WTC11 (cell line): ENCODE data around the gene TVP23A. TPM values are rescaled to one million over a fixed set of nuclear protein-coding genes. Genes with fewer than 3 reads are reported as not detected.

Source experiments
- ATAC-seq: fragments of 200-7000 bp; cut with Tn5 transposase; 2 replicates; pipeline ENCODE4 v1.10.0; 2021; ENCODE audit warnings: mild to moderate bottlenecking, moderate library complexity
- CTCF ChIA-PET: fragments of 300-600 bp; sonication (Branson Sonifier 250); formaldehyde crosslinking; loops from one replicate; lab custom pipeline; 2021; ENCODE audit warnings: antibody characterized with exemption; lab: Charles Lee
- POLR2A ChIA-PET: fragments of 350-600 bp; sonication (Branson Sonifier 250); formaldehyde crosslinking; loops from one replicate; lab custom pipeline; 2021; ENCODE audit warnings: antibody characterized with exemption; lab: Charles Lee
- DNase-seq: peaks from one replicate; pipeline ENCODE4 v3.0.0; 2021; ENCODE audit warnings: low spot score
- H3K27ac Mint-ChIP-seq: 2 replicates; pipeline ENCODE4 v1.8.0; 2021; ENCODE audit warnings: mixed read lengths
- H3K27me3 Mint-ChIP-seq: 2 replicates; pipeline ENCODE4 v1.8.0; 2021; ENCODE audit warnings: low read depth, mild to moderate bottlenecking, moderate library complexity, mixed read lengths
- H3K36me3 Mint-ChIP-seq: 2 replicates; pipeline ENCODE4 v1.8.0; 2021; ENCODE audit warnings: mixed read lengths
- H3K4me1 Mint-ChIP-seq: 2 replicates; pipeline ENCODE4 v1.8.0; 2022; ENCODE audit warnings: mixed read lengths
- H3K4me3 Mint-ChIP-seq: 2 replicates; pipeline ENCODE4 v1.8.0; 2021; ENCODE audit warnings: mild to moderate bottlenecking, moderate library complexity, mixed read lengths
- H3K9me3 Mint-ChIP-seq: 2 replicates; pipeline ENCODE4 v1.8.0; 2021; ENCODE audit warnings: mixed read lengths
- CREB1 ChIP-seq: sonication (generic); formaldehyde crosslinking; IDR thresholded peaks from 2 replicates; pipeline ENCODE4 v1.8.0; 2023; ENCODE audit warnings: mild to moderate bottlenecking, missing genetic modification reagents
- E2F1 ChIP-seq: sonication (generic); formaldehyde crosslinking; IDR thresholded peaks from 2 replicates; pipeline ENCODE4 v1.8.0; 2022; ENCODE audit warnings: mild to moderate bottlenecking, missing genetic modification reagents
- FOXK1 ChIP-seq: sonication (generic); formaldehyde crosslinking; IDR thresholded peaks from 2 replicates; pipeline ENCODE4 v1.8.0; 2022; ENCODE audit warnings: mild to moderate bottlenecking, moderate library complexity, missing genetic modification reagents
- FOXP4 ChIP-seq: sonication (generic); formaldehyde crosslinking; IDR thresholded peaks from 2 replicates; pipeline ENCODE4 v1.8.0; 2022; ENCODE audit warnings: mild to moderate bottlenecking, missing genetic modification reagents
- HMGXB4 ChIP-seq: sonication (generic); formaldehyde crosslinking; IDR thresholded peaks from 2 replicates; pipeline ENCODE4 v1.8.1; 2023; ENCODE audit warnings: mild to moderate bottlenecking, moderate library complexity, missing genetic modification reagents
- IRF1 ChIP-seq: sonication (generic); formaldehyde crosslinking; IDR thresholded peaks from 2 replicates; pipeline ENCODE4 v1.8.0; 2023; ENCODE audit warnings: missing genetic modification reagents
- IRF2 ChIP-seq: sonication (generic); formaldehyde crosslinking; IDR thresholded peaks from 2 replicates; pipeline ENCODE4 v1.8.0; 2022; ENCODE audit warnings: low read depth, missing genetic modification reagents, borderline replicate concordance
- MLX ChIP-seq: sonication (generic); formaldehyde crosslinking; IDR thresholded peaks from 2 replicates; pipeline ENCODE4 v1.8.1; 2023; ENCODE audit warnings: mild to moderate bottlenecking, missing genetic modification reagents, moderate library complexity
- MXD4 ChIP-seq: fragments of 250-450 bp; sonication (Bioruptor Pico); IDR thresholded peaks from 2 replicates; pipeline ENCODE4 v1.8.0; 2021; ENCODE audit warnings: mild to moderate bottlenecking, moderate library complexity, borderline replicate concordance
- NFATC4 ChIP-seq: fragments of 250-450 bp; sonication (Bioruptor Pico); IDR thresholded peaks from 2 replicates; pipeline ENCODE4 v1.9.0; 2021; ENCODE audit warnings: mild to moderate bottlenecking
- NFYB ChIP-seq: sonication (generic); formaldehyde crosslinking; conservative IDR thresholded peaks from 2 replicates; pipeline ENCODE4 v1.8.0; 2022; ENCODE audit warnings: low read depth, missing genetic modification reagents
- NR1H2 ChIP-seq: sonication (generic); formaldehyde crosslinking; IDR thresholded peaks from 2 replicates; pipeline ENCODE4 v1.9.0; 2021; ENCODE audit warnings: mild to moderate bottlenecking, moderate library complexity, missing genetic modification reagents
- NR2C2 ChIP-seq: sonication (generic); formaldehyde crosslinking; IDR thresholded peaks from 2 replicates; pipeline ENCODE4 v1.8.0; 2022; ENCODE audit warnings: mild to moderate bottlenecking, missing genetic modification reagents
- RELA ChIP-seq: sonication (generic); formaldehyde crosslinking; IDR thresholded peaks from 2 replicates; pipeline ENCODE4 v1.8.1; 2022; ENCODE audit warnings: missing genetic modification reagents, mild to moderate bottlenecking, borderline replicate concordance
- TCF7 ChIP-seq: sonication (generic); formaldehyde crosslinking; IDR thresholded peaks from 2 replicates; pipeline ENCODE4 v1.8.0; 2022; ENCODE audit warnings: mild to moderate bottlenecking, low read depth, missing genetic modification reagents, moderate library complexity
- TEAD1 ChIP-seq: sonication (generic); formaldehyde crosslinking; IDR thresholded peaks from 2 replicates; pipeline ENCODE4 v1.8.0; 2022; ENCODE audit warnings: mild to moderate bottlenecking, missing genetic modification reagents
- TP53 ChIP-seq: sonication (generic); formaldehyde crosslinking; IDR thresholded peaks from 2 replicates; pipeline ENCODE4 v1.8.1; 2023; ENCODE audit warnings: mild to moderate bottlenecking, missing genetic modification reagents
- USF1 ChIP-seq: sonication (generic); formaldehyde crosslinking; IDR thresholded peaks from 2 replicates; pipeline ENCODE4 v1.8.0; 2022; ENCODE audit warnings: mild to moderate bottlenecking, missing genetic modification reagents
- ZNF396 ChIP-seq: fragments of 250-450 bp; sonication (Bioruptor Pico); IDR thresholded peaks from 2 replicates; pipeline ENCODE4 v1.8.0; 2021; ENCODE audit warnings: mild to moderate bottlenecking, moderate library complexity, borderline replicate concordance
- ZNF416 ChIP-seq: fragments of 250-450 bp; sonication (Bioruptor Pico); IDR thresholded peaks from 2 replicates; pipeline ENCODE4 v1.9.0; 2021; ENCODE audit warnings: mild to moderate bottlenecking, inconsistent platforms
- ZNF423 ChIP-seq: fragments of 250-450 bp; sonication (Bioruptor Pico); IDR thresholded peaks from 2 replicates; pipeline ENCODE4 v2.1.2; 2022; ENCODE audit warnings: mild to moderate bottlenecking, moderate library complexity
- total RNA-seq: library from RNA; stranded (reverse); gene quantifications from 3 replicates; pipeline ENCODE4 v1.2.3, GENCODE V29; 2021
- TF ChIP-seq, protein P1 (sequence below): sonication (generic); formaldehyde crosslinking; IDR thresholded peaks from 2 replicates; pipeline ENCODE4 v1.8.1; 2022; ENCODE audit warnings: mild to moderate bottlenecking, missing genetic modification reagents, moderate library complexity, borderline replicate concordance
- TF ChIP-seq, protein P2 (sequence below): sonication (generic); formaldehyde crosslinking; conservative IDR thresholded peaks from 2 replicates; pipeline ENCODE4 v1.8.1; 2022; ENCODE audit warnings: mild to moderate bottlenecking, missing genetic modification reagents

Gene TVP23A
- total RNA-seq, 1 experiment from 2014 or later = 1.2 TPM

GRCh38 chr16:10752843-10753523, 65.6 kb downstream of the TVP23A start:
- ATAC-seq (no peak), DNase-seq (no peak)
- Mint-ChIP-seq H3K4me3 (no peak overlapping the region), H3K36me3 (peaks cover 14% of the 10 kb centered on the region), H3K27ac (0 out of 2 replicates have a peak overlapping the region, but pooled peaks have one; percentile 7), H3K9me3 (no peaks in the 10 kb centered on the region), H3K4me1 (no peaks in the 10 kb centered on the region), H3K27me3 (no peaks in the 10 kb centered on the region)
- no peak for TF ChIP-seq TCF7 (CRISPR knock-in tag)
- TF ChIP-seq HMGXB4 (CRISPR knock-in tag) = no peak
- no peak for TF ChIP-seq NR1H2 (CRISPR knock-in tag)
- no peak for TF ChIP-seq FOXK1
- no peak for TF ChIP-seq RELA (CRISPR knock-in tag)
- TF ChIP-seq MXD4 (CRISPR knock-in tag) = no peak
- TF ChIP-seq, protein P1, sequence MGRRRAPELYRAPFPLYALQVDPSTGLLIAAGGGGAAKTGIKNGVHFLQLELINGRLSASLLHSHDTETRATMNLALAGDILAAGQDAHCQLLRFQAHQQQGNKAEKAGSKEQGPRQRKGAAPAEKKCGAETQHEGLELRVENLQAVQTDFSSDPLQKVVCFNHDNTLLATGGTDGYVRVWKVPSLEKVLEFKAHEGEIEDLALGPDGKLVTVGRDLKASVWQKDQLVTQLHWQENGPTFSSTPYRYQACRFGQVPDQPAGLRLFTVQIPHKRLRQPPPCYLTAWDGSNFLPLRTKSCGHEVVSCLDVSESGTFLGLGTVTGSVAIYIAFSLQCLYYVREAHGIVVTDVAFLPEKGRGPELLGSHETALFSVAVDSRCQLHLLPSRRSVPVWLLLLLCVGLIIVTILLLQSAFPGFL = no peak
- no peak for TF ChIP-seq ZNF423 (CRISPR knock-in tag)
- no peak for TF ChIP-seq TP53 (CRISPR knock-in tag)
- TF ChIP-seq NR2C2 (CRISPR knock-in tag) = no peak
- no peak for TF ChIP-seq CREB1 (CRISPR knock-in tag)
- no peak for TF ChIP-seq FOXP4 (CRISPR knock-in tag)
- TF ChIP-seq MLX (CRISPR knock-in tag) = no peak
- no peak for TF ChIP-seq NFATC4 (CRISPR knock-in tag)
- TF ChIP-seq IRF1 (CRISPR knock-in tag) = no peak
- no peak for TF ChIP-seq USF1 (CRISPR knock-in tag)
- ChIA-PET CTCF (interaction anchor here (0.6 to 1.4 kb wide), 2 partner anchors 231 to 1933 kb away, joined by 3 read pairs; no protein-coding TSS in a partner anchor), POLR2A (no interaction called here)

- TF ChIP-seq IRF2 (no peak), NR2C2 (CRISPR knock-in tag) (no peak), TEAD1 (CRISPR knock-in tag) (no peak), ZNF423 (CRISPR knock-in tag) (no peak), ZNF416 (CRISPR knock-in tag) (no peak), ZNF396 (CRISPR knock-in tag) (no peak), NFYB (CRISPR knock-in tag) (no peak), E2F1 (CRISPR knock-in tag) (no peak)
- TF ChIP-seq, protein P2, sequence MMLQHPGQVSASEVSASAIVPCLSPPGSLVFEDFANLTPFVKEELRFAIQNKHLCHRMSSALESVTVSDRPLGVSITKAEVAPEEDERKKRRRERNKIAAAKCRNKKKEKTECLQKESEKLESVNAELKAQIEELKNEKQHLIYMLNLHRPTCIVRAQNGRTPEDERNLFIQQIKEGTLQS (CRISPR knock-in tag) = no peak
- H3K27ac Mint-ChIP-seq = 0 out of 2 replicates have a peak overlapping the region, but pooled peaks have one; percentile 13
- no peak for DNase-seq
Observed at GRCh38 chr16:10751291-10751697, 67.3 kb downstream of the TVP23A start.

More at GRCh38 chr16:10751291-10751697, 67.3 kb downstream of the TVP23A start:
- ChIA-PET POLR2A (no interaction called here), CTCF (interaction anchor here (0.9 to 1.6 kb wide), 2 partner anchors 167 to 242 kb away, joined by 3 to 7 read pairs; no protein-coding TSS in a partner anchor)
- Mint-ChIP-seq H3K9me3 (no peaks in the 10 kb centered on the region), H3K4me3 (no peak overlapping the region), H3K36me3 (peaks cover 8% of the 10 kb centered on the region; the same call in 1 of the 2 replicates), H3K27me3 (no peaks in the 10 kb centered on the region), H3K4me1 (no peaks in the 10 kb centered on the region)
- peak; percentile 65 for ATAC-seq
